Right ventricle myocardium superior (tissue), 1 donor: ENCODE data around the gene ACHE. TPM values are rescaled to one million over a fixed set of nuclear protein-coding genes. Genes with fewer than 3 reads are reported as not detected.

ENCODE experiments used
- ATAC-seq: fragments of 200-7000 bp; cut with Tn5 transposase; one replicate; pipeline ENCODE4 v1.9.1; 2020; ENCODE audit warnings: mild to moderate bottlenecking; ENCODE audit not compliant: poor library complexity
- DNase-seq: peaks from one replicate; pipeline ENCODE4 v3.0.0-alpha.2; 2020
- intact Hi-C: fragments of 100-400 bp; cut with DNase I; formaldehyde crosslinking; loops from one replicate; pipeline ENCODE4 v1.11.2; 2022
- total RNA-seq: library from RNA; stranded (reverse); fragmentation: NEBNext Ultra II Directional; extraction: Animal tissue kit (Norgen Biotek cat#: 25700); gene quantifications from one replicate; pipeline ENCODE4 v1.2.1, GENCODE V29; 2021
- donor health status: DM: no; HTN: yes; CAD: no; lungs with severe emphysema.

The ACHE gene
- total RNA-seq, 1 donor from 2014 or later: 0.65 TPM

DNA sequence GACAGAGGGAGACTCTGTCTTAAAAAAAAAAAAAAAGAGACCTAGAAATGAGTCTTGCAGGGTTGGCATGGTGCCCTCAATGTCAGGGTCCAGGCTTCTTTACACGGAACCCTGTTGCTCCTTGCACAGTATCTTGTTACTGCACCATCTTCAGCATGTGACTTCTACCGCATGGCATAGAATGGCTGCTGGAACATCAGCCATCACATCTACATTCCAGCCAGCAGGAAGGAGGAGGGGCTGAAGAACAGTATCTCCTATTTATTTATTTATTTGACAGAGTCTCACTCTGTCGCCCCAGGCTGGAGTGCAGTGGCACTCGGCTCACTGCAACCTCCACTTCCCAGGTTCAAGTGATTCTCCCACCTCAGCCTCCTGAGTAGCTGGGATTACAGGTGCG, 3.7 kb upstream of the ACHE start:
- DNase-seq: no peak
- intact Hi-C loops: loop anchor here (10.0 kb wide), 1 partner anchor 235 kb away; no protein-coding TSS in a partner anchor
- no peak for ATAC-seq

DNA sequence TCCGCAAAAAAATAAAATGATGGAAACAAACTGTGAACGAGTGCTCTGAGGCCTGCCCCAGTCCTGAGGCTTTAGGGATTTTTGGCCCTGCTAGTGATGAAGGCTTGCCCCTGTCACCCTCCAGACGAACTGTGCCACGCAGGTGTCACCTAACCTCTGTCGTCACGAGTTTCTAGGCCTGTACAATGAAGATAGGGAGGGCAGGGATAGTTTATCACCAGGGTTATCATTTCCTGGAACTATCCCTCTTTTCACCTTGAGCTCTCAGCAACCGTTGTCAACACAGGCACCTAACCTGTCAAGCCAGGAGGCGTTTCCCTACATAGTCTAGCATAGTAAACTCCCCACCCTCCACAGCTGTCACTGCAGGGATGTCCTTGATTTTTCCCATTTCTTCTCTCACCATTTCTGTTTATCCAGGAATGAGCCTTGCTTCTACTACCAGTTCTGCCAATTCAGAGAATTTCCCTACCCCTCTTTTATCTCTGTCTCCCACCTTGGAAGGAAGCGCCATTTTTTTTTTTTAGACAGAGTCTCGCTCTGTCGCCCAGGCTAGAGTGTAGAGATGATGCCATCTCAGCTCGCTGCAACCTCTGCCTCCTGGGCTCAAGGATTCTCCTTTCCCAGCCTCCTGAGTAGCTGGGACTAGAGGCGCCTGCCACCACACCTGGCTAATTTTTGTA, 2.2 kb upstream of the ACHE start:
- intact Hi-C loops: loop anchor here (1.0 to 10.0 kb wide), 2 partner anchors 161 to 237 kb away; no protein-coding TSS in a partner anchor
- DNase-seq (no peak), ATAC-seq (no peak)

- peak; percentile 38 for ATAC-seq
- DNase-seq: peak; percentile 67
- intact Hi-C loops: loop anchor here (1.0 to 10.0 kb wide), 2 partner anchors 162 to 238 kb away; no protein-coding TSS in a partner anchor
Measured at GRCh38 chr7:100896732-100897608, 1.3 kb upstream of the ACHE start.

DNA sequence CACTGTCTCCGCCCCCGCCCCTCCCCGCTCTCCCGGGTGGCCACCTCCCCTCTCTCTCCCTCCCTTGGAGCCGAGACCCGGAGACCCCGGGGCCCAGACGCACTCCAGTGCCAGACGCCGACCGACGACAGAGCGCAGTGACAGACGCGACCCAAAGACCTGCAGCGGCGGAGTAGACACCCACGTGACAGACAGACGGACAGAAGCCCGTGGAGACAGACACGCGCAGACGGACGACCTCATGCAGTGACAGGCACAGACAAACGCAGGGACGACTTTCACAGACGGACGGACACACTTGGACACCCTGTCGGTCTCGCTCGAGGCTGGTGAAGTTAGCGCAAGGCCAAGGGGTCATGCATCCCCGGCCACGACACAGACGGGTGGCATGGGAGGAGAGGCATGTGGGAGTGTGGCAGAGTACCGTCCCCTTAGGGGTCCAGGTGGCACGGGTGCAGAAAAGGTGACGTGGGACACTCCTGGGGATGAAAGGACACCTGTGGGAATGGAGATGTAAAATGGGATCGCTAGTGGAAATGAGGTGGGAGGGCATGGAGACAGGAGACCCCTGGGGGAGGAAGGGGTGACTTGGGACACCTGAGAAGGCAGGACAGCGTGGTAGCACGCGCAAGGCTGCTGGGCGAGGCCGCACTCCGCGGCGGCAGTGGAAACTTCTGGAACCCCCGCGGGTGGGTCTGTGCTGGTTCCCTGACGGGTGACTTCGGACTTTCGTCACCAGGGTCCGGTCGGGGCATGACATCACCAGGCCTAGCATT, 456 bp upstream of the ACHE start:
- intact Hi-C loops: loop anchor here (10.0 kb wide), 1 partner anchor 239 kb away; no protein-coding TSS in a partner anchor
- ATAC-seq (peak; percentile 17), DNase-seq (no peak)

DNA sequence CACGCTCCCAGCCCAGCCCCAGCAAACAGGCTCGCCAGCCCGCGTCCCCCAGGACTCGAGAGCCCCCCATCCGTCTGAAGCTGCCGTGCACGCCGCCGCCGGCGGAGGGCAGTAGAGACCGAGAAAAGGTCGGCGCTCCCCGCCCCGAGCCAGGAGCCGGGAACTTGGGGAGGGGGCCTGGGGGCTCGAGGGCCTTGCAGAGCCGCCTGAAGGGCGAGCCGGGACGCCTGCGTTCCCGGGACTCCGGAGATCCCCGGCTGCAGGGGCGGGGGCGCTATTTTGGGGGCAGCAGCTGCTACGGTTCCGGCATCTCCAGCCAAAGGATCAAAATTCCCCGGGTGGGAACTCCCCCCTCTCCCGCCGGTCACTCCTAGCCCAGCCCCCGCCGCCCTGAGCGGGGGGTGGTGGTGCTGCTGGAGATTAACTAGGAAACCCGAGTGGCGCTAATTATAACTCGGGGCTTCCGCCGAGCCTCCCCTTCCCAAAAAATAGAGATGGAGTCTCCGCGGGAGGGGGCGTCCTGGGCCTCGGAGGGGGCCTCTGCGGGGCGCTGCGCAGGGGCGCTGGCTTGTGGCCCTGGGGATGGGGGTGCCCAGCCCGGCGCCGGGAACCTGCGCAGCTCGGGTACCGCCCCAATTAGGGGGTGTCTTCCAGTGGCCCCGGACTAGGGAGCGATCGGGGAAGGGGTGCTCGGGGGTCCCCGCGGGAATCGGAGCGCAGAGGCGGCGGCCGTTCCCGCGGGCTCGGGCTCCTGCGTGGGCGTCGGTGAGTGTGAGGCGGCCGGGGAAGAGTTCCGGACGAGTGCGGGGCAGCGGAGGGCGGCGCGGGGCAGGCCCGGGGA, 608 bp downstream of the ACHE start:
- intact Hi-C loops: loop anchor here (5.0 to 10.0 kb wide), 2 partner anchors 182 to 240 kb away; no protein-coding TSS in a partner anchor
- ATAC-seq (peak; percentile 4), DNase-seq (peak; percentile 65)

DNA sequence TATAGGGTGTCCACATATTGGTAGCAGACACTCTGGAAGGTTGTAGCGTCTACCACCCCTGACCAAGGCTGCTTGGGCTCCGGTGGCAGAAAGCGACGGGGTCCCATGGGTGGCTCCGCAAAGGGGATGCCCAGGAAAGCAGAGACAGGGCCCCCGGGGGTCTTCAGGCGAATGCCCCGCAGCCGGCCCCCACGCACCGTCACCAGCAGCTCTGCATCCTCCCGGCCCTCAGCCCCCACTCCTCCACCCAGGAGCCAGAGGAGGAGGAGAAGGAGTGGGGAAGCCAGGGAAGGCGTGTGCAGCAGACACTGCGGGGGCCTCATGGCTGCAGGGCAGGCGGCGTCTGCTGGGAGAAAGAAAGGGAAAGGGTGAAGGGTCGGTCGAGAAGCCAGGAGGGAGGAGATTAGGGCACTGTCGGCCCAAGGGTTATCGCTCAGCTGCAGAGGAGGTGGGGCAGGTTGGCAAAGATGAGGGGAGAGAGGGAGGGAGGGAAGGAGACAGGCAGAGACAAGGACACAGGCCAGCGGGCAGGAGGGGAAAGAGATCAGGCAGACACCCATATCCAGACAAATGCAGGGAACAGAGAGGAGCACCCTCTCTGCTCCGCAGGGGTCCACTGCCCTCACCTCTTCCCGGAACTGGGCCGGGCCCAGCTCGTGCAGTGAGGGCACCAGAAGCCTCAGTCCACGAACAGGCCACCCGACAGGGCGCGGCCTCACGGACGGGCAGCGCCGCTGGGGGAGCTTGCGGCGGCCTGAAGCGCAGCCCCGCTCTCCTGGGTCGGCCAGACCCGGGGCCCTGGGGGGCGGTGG, 1.6 kb downstream of the ACHE start:
- ATAC-seq (no peak), DNase-seq (no peak)
- intact Hi-C loops: loop anchor here (5.0 to 10.0 kb wide), 2 partner anchors 183 to 241 kb away; no protein-coding TSS in a partner anchor

GRCh38 chr7:100893318-100893895, 2.3 kb downstream of the ACHE start:
- intact Hi-C loops: loop anchor here (5.0 to 10.0 kb wide), 2 partner anchors 184 to 241 kb away; no protein-coding TSS in a partner anchor
- DNase-seq: no peak
- ATAC-seq: no peak

GRCh38 chr7:100892364-100893317, 3.0 kb downstream of the ACHE start:
- intact Hi-C loops: loop anchor here (5.0 to 10.0 kb wide), 2 partner anchors 185 to 242 kb away; no protein-coding TSS in a partner anchor

GRCh38 chr7:100891568-100892247, 4.0 kb downstream of the ACHE start:
- intact Hi-C loops: loop anchor here (5.0 to 10.0 kb wide), 2 partner anchors 186 to 243 kb away; no protein-coding TSS in a partner anchor
- no peak for ATAC-seq
- no peak for DNase-seq

More at GRCh38 chr7:100892364-100893317, 3.0 kb downstream of the ACHE start:
- peak; percentile 33 for DNase-seq
- ATAC-seq: no peak

DNA sequence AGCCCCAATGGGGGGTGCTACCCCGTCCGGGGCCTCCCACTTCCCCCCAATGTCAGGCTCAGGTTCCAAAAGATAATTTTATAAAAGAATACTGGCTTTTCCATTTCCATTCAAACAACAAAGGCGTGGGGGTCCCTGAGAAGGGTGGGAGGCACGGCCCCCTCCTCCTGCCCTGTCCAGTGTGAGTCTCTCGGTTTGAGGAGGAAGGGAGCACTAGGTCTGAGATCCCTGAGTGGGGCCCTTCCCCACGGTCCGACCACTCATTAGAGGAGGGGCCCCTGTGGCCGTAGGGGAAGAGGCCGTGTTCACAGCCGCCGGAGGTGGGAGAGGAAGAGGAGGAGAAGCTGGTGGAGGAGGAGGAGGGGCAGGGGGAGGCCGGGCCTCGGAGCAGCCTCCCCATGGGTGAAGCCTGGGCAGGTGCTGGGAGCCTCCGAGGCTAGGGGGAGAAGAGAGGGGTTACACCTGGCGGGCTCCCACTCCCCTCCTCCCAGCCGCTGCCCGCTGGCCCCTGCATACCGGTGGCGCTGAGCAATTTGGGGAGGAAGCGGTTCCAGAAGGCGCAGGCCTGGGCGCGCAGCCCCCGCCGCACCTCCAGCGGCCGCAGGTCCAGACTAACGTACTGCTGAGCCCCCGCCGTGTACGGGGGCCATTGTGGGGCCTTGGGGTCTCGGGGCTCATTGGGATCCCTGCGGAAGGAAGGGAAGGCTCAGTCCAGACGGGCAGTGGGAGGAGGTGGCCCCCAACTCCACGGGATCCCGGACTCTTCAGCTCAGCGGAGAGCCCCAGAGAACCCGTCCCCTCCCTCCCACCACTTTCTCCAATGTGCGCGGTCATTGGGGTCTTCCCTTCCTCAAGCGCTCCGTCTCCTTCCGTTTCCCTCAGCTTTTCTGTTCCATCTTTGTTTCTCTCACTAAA, 4.8 kb downstream of the ACHE start:
- DNase-seq: no peak
- intact Hi-C loops: loop anchor here (5.0 to 10.0 kb wide), 2 partner anchors 186 to 244 kb away; no protein-coding TSS in a partner anchor

DNA sequence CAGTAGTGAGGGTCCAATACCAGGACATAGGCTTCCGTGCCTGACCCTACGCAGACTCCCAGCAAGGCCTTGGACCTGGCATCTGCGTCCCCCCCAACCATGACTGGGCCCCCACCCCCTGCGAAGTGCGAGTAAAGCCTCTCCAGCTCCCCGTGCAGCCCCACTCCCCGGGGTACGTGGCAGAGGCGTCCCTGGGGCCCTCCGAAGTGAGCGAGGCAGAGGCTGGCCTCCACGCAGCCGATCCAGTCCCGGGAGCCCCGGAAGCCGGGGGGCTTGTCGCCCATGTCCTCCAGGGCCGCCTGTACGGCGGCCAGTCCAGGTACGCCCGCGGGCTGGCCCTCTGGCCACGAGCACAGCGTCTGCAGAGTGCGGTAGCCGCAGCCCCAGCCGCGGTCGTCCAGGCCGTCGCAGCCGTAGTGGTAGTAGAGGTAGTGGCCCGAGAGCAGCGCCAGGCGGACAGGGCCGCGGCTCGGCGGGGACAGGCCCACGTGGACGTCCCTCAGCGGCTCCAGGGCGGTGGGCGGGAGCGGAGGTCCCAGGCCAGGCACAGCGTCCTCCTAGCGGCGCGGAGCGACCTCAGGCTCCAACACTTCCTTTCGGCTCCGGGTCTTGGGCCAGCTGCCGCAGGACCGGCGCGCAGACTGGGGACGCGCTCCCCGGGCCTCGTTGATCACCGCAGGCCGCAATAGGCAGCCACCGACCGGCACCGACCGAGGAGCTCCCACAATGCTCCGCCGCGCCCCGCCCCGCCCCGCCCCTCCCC, 6.5 kb downstream of the ACHE start, which contains the start of gene UFSP1:
TSS of gene UFSP1 (minus strand) at position 728 of the 763 bp plus-strand sequence. CDS start at position 284, 444 bp downstream.
- no peak for DNase-seq

More for the DNA sequence above, 4.8 kb downstream of the ACHE start:
- ATAC-seq: no peak

DNA sequence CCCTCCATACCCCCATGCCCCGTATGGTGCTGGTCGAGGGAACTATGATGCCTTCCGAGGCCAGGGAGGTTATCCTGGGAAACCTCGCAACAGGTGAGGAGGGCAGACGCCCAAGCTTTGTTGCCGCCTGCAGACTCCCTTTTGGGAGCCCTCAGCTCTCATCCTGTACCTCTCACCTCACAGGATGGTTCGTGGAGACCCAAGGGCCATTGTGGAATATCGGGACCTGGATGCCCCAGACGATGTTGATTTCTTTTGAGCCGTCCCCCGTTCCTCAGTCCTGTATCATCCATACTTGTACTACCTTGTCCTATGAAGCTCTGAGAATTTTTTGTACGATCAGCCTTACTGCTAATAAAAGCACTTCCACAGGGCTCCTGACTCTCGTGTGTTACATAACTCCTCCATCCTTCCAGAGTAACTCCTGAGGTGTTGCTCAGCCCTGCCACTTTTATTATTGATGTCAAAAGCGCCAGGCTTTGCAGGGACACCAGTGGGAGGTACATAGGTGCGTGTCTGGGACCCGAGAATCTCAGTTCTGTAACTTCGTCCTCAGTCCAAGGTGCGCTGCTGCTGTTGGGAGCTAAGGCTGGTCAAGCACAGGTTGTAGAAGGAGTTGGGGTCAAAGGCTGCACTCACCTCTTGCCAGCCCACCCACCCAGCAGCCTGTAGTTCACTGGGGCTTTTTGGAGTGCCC, 7.2 kb downstream of the ACHE start:
- ATAC-seq: no peak
- intact Hi-C loops: no loop called here
- DNase-seq: no peak

More for the DNA sequence above, 6.5 kb downstream of the ACHE start, which contains the start of gene UFSP1:
- ATAC-seq: peak; percentile 57
- intact Hi-C loops: no loop called here
